G401.6 (cell line): ENCODE measurements around the gene ASAP2.
A peak's percentile ranks its signal among the peaks of the same experiment; 100 is the strongest.

Source experiments
- FAIRE-seq: peaks from 2 replicates; lab custom pipeline; 2012; peaks lifted over from hg19 to GRCh38; lab: Jason Lieb, UNC

ASAP2 gene

DNA sequence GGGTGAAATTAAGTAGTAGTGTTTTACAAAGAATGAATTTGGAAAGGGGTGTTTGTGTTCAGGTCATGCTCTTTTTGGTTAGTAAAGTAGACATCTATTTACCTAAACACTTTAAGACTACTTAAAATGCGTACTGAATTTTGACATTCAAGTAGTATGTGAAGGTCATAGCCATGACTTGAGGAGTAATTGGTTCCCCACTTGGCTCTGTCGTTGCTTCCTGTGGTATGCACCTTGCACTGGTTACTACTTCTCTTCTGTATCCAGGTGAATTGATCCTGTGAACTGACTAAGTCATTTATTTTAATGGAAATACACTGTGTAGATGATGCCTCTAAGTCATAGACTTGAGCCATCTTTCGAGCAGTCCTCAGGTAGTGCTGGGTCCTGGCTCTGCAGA, 118.8 kb downstream of the ASAP2 start:
- FAIRE-seq = no peak

- no peak for FAIRE-seq
These were observed 120.4 kb downstream of the ASAP2 start for GRCh38 chr2:9326975-9327374.

- FAIRE-seq = no peak
These were observed 121.3 kb downstream of the ASAP2 start for GRCh38 chr2:9327873-9328352.

DNA sequence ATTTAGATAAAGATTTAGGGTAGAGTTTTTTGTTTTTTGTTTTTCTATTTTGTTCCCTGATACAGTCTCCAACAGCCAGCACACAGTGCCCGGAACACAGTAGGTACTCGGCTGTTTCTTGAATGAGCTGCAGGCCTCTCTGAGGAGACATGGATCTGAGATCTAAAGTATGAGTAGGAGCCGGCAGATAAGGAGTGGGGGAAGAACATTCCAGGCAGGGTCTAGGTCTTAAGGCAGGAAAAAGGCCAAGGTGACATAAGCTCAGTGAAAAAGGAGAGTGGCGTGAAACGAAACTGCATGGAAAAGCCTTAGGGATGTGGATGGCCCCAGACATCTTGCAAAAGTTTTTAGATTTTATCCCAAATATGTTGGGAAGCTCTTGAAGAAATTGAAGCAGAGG, 122.3 kb downstream of the ASAP2 start:
- no peak for FAIRE-seq

GRCh38 chr2:9329497-9329896, 122.9 kb downstream of the ASAP2 start:
- no peak for FAIRE-seq

DNA sequence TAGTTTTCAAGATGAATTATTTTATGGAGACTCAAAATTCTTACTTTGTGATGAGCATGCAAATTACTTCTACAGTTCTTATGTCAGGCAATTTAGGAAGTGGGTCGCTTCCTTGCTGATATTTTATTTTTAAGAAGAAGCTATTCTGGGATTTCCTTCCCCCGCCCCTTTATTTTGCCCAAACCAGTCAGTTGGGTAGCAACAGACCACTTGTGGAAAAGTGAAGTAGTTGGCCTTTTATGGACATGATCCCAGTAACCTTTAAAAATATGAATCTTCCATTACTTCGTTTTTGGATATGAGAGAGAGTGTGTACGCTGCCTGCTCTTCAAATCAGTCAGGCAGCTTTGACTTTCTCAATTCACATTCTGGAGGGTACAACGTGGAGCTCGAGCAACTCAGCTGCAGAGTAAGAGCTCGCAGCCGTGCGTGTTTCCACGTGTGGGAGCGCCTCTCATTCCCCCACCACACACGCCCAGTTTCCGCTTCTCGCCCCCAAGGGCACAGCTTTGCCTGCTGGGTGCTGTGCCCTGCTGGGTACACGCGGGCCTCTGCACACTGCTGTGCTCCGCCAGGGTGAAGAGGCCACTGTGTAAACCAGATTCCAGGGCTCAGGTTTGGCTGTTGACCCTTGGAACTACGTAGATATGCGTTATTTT, 124.1 kb downstream of the ASAP2 start:
- no peak for FAIRE-seq

DNA sequence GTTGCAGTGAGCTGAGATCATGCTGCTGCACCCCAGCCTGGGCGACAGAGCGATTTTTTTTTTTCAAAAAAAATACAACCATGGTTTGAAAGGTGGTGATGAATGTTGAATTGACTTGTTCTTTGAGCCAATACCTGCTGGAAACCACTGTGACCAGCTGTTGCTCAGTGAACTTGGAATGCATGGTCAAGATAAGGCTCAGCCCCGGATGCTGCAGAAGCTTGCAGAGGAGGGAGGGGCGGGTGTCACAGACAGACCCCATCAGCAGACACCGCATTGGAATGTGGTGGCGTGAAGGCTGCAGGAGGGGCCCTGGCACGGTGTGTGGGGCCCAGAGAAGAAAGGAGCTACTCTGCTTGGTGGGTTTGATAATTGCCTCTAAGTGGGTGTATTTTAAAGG, 125.1 kb downstream of the ASAP2 start:
- no peak for FAIRE-seq

GRCh38 chr2:9332136-9332852, 125.7 kb downstream of the ASAP2 start:
- no peak for FAIRE-seq

DNA sequence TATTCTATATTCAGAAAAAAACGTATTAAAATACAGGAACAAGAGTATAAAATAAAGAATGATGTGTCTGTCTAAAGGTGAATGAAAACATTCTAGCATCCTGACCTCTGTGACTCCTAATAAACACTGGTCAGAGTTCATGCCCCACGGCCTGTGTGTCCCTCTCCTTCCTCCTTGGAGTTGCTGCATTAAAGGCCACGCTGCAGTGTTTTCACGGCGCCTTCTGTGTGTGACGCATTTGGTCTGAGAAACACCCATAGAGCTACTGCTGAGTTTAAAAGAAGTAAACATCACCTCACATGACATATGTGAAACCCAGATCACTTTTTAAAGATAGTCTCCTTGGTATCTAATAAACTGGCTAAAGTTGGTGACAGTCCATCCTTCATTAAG, 126.2 kb downstream of the ASAP2 start:
- FAIRE-seq = no peak

DNA sequence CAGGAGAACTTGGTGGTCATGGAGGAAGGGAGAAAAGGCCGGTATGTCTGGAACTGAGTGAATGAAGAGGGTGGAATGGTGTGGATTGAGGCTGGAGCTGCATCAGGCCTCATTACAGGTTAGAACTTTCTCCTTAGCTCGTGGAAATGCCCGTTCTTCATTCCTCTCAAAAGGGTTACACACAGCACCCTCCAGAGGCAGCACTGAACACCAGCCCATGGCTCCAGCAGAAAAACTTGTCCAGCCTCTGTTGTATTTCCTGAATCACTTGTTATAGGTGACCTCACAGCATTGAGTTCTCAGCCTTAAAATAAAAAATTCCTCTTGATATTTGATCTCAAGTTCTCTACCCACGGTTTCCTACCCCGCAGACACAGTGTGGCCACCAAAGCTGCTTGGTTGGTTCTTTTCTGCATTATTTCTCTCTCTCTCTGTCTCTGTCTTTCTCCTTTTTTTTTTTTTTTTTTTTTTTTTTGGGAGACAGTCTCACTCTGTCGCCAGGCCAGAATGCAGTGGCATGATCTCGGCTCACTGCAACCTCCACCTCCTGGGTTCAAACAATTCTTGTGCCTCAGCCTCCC, 127.1 kb downstream of the ASAP2 start:
- peak; percentile 90 for FAIRE-seq

DNA sequence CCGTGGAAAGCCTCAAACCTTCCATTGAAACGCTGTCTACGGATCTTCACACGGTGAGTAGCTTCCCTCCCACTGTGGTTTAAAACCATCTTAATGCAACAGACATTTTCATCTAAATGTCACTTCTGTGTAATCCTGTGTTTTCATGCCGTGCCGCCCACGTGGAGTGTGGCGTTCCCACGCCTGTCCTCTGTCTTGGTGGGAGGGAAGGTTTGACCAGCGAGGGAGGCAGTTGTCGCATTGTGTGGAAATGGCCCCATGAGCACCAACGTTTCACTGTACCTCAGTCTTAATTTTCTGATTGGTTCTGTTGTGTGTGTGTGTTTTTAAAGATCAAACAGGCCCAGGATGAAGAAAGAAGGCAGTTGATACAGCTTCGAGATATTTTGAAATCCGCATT, 128.1 kb downstream of the ASAP2 start:
- no peak for FAIRE-seq

DNA sequence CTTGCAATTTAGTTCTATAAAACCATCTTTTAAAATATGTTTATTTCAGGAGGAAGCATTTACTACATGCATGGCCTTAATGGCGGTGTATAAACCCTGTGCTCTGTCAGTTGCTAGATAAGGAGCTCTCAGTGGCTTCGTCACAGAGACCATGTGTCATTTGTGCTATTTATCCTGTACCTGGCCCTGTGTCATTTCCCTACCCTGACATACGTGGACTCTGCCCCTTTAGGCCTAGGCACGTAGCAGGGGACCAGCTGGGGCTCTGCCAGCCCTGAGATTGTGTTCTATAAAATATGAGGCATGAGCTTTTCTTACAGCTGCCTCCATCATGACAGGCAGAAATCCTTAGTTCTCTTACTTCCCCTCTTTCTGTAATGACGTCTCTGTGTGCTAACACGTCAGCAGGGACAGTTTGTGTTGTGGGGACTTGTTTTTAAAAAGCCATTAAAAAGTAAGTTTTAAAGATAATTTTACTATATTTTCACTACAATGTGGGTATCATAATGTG, 128.8 kb downstream of the ASAP2 start:
- no peak for FAIRE-seq

DNA sequence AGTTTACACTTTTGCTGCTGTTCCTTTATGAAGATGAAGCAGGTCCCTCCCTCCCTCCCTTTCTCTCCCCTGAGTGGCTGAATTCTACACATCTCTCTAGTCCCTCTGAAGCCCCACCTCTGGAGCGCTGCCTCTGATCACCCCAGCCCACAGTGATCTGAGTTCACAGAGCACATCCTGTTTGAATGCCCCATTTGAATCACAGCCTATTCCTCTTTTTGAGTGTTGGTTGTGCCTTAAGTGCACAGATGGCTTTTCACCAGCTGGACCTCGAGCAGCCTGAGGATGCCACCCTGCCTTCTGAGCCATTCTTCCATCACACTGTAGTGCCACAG, 129.6 kb downstream of the ASAP2 start:
- FAIRE-seq = no peak

DNA sequence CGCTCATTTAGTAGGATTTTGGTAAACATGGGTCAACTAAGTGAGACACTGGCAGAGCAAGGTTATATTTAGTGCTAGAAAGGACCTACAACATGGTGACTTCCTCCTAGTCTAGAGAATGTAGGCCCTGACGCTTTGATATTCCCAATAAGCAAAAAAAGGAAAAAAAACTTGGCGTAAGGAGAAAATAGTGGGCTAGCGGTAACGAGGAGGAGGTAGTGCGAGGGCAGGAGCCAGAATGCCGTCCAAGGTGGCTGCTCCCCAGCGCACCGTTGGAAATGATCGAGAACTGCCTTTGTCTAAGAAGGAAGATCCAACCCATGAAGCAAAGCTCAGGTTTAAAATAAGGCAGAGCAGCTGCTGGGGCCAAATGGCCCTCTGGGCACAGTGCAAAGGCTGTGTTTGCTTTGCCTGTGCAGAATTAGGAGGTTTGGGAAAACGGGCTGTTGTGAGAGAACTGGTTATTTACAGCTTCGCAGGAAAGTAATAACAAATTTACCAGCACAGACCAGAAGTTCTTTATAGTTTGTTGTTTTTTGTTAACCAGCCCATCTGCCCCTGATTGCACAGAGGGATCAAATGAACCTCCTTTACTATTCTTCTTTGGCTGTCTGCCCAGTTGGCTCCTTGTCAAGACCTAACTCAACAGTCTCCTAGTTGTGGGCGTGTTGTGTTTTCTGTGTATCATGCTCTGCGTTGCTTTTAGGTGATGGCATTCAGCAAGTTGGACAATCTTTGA, 130.1 kb downstream of the ASAP2 start:
- FAIRE-seq = no peak

- no peak for FAIRE-seq
These were observed 131.3 kb downstream of the ASAP2 start for GRCh38 chr2:9337901-9338300.

DNA sequence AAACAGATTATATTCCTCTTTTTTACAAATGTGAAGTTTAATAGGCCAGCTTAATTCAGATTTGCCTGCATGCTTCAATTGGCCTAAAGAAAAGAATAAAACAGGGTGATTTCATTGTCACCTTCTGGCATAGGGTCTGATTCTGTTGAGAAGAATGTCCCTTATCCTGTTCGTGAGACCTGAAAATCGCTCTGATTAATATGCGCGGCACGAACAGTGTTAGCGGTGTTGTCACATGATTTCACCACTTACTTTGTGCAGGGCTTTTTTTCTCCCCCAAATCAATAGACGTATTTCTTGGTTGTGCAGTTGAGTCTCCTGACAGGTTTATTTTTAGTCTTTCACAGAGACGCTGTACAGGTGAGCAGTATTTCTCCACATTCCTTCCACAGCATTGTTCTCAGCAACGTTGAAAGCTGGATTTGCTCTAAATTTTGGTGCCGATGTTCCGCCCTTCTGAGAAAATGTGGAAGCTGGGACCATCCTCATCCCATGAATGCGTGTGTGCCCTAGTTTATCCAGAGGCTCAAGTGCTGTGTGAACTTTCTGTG, 134.8 kb downstream of the ASAP2 start:
- no peak for FAIRE-seq

DNA sequence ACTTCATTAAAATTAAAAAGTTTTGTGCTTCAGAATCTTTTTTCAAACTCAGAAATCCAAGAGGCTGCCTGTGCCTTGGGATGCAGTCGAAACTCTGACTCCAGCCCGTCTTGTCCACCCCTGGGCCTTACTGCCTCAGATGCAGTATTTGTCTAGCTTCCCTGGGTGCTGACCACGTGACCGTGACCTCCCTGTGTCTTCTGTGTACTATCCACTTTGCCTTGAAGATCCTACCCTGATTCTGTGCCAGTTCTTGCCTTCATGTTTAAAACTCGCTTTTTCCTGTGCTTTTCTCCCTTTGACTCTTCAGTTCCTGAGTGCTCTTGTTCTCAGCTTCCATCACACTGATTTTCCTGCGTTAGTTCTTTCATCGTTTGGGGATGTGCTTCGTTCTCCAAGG, 136.0 kb downstream of the ASAP2 start:
- FAIRE-seq = no peak

DNA sequence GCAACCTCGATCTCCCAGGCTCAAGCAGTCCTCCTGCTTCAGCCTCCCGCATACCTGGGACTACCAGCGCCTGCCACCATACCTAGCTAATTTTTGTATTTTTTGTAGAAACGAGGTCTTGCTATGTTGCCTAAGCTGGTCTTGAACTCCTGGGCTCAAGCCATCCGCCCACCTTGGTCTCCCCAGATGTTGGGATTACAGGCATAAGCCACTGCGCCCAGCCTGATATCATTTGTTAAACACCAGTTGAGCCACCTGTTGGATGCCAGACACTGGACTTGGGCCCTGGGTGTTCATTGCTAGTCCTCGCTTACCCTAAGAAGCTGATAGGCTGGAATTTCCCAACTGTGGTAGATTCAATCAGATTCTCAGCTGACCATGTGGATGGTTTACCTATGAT, 136.9 kb downstream of the ASAP2 start:
- no peak for FAIRE-seq

DNA sequence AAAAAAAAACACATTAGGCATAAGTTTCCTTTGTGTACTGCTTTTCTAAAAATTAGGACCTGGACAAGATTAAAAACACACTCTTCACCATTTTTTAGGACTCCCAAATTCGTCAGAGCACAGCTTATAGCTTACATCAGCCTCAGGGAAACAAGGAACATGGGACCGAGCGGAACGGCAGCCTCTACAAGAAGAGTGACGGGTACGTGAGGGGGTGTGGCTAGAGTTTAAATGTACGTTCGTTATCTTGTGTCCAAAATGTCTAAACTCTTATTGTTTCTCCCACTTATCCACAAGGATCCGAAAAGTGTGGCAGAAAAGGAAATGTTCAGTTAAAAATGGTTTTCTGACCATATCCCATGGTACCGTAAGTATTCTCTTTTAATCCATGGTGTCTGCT, 137.8 kb downstream of the ASAP2 start:
- no peak for FAIRE-seq

GRCh38 chr2:9345343-9345742, 138.7 kb downstream of the ASAP2 start:
- FAIRE-seq = no peak

GRCh38 chr2:9345997-9346396, 139.4 kb downstream of the ASAP2 start:
- no peak for FAIRE-seq

DNA sequence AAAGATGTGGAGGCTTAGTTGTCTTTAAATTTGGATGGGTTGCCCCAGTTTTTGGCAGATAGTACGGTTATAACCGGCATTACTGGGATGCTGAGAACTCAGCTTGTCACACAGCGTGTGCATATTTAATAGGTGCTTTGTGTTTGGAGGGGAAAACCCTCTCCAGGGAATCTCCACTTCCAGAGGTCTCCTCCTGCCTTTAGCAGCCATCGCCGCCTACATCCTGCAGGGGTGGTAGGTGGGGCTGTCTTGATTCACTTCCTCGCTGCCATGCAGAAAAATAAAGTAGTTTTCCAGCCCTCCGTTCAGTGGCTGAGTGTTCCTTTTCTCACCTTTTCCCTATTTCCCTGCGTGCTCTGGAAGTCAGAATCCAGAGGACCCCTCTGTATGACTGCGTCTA, 140.3 kb downstream of the ASAP2 start:
- no peak for FAIRE-seq

GRCh38 chr2:9347411-9347881, 140.8 kb downstream of the ASAP2 start:
- no peak for FAIRE-seq
